ENCODE measurements around the gene CHMP6. TPM values are rescaled to one million over a fixed set of nuclear protein-coding genes. Genes with fewer than 3 reads are reported as not detected.

The CHMP6 gene
- total and polyA plus RNA-seq, 7 donors = 15.7 to 40.4 (median 28.2) TPM

DNA sequence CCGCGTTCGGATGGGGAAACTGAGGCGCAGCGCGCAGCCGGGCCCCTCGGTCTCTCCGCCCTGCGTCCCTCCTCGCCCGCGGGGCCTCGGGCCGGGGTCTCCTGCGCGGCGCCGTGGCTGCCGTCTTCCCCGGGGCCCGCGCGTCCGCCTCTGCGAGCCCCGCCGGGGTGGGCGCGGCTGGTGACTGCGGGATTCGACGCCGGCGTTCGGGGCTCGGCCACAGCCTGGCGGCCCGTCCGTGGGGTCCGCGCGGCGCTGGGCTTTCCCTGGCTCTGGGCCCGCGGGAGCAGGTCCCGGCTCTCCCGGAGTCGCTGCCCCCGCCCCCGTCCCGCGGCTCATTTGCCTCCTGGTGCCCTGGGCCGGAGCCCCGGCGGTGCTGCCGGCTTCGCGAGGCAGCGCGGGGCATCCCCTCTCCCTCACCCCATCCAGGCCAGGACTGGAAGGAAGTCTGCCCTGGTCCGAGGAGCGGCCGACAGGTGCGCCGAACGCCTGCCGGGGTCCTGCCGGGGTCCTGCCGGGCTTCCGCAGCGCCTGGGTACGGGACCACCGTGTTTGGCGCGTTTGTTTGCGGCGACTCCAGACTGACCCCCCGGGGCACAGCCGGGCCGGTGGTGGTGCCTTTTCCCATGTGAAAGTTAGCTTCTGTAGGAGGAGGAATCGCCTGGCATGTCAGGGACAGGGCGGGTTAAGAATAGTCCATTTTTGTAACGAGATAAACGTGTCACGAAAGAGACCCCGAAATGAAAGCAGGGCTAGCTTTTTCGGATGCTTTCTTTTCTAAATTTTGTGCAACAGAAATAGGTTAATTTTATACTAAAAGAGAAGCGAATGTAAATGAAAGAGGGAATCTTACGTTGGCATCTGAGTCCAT is 671 bp downstream of the CHMP6 start:
- peak overlapping the region; percentile 66 to 82 (median 72) for H3K27ac ChIP-seq
- DNase-seq = no peak

DNA sequence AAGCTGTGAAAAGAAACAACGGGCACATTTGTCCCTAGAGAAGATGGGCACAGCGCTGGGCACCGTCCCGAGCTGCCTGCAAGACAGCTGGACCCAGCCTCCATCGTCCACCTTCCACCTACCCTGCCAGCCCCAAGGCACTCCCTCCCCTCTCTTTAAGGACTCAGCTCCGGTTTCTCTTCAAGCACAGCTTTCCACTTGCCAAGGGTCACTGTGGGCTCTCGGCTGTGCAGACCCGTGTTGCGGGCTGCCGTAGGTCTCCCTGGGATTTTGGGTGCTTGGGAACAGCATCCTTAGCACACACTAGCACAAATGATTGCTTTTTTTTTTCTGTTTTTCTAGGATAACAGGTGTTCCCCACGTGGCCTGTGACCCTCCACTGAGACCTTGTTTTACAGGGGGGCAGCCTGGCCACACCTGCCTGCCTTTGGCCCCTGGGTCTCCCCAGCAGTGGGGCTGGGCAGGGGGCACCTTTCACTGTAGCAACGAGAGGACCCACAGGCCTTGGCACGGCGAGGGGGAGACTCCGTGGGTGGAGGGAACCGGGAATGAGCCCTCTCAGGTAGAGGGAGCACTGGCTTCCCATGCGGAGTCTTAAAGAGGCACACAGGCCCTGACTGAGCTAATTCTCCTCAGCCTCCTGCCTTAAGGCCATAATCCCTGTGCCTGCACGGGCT is 1.4 kb downstream of the CHMP6 start:
- H3K27ac ChIP-seq = no peak overlapping the region
- TF ChIP-seq POLR2A (IDR thresholded peaks at IDR 0.05) (no peak), EP300 (IDR thresholded peaks at IDR 0.05) (no peak), POLR2AphosphoS5 (IDR thresholded peaks at IDR 0.05) (no peak)
- TF ChIP-seq, protein P1, sequence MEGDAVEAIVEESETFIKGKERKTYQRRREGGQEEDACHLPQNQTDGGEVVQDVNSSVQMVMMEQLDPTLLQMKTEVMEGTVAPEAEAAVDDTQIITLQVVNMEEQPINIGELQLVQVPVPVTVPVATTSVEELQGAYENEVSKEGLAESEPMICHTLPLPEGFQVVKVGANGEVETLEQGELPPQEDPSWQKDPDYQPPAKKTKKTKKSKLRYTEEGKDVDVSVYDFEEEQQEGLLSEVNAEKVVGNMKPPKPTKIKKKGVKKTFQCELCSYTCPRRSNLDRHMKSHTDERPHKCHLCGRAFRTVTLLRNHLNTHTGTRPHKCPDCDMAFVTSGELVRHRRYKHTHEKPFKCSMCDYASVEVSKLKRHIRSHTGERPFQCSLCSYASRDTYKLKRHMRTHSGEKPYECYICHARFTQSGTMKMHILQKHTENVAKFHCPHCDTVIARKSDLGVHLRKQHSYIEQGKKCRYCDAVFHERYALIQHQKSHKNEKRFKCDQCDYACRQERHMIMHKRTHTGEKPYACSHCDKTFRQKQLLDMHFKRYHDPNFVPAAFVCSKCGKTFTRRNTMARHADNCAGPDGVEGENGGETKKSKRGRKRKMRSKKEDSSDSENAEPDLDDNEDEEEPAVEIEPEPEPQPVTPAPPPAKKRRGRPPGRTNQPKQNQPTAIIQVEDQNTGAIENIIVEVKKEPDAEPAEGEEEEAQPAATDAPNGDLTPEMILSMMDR (IDR thresholded peaks at IDR 0.05) = no peak
- H3K36me3 ChIP-seq = peaks cover 18 to 43% (median 31%) of the 10 kb centered on the region in 4 donors
- H3K4me1 ChIP-seq = peaks cover 0 to 48% (median 38%) of the 10 kb centered on the region in 4 donors
- H3K27me3 ChIP-seq = no peaks in the 10 kb centered on the region
- intact Hi-C loops (cut with DNase I) = loop anchor here (5.0 kb wide), 1 partner anchor 44 kb away; the partner anchor contains the start of gene BAIAP2
- 39 to 71% methylated on average over 18 of the region's 18 CpGs for WGBS, 2 donors
- no peak for DNase-seq
- peak overlapping the region; percentile 60 to 99 (median 98) for H3K4me3 ChIP-seq
- no peaks in the 10 kb centered on the region for H3K9me3 ChIP-seq

More for the DNA sequence above, 671 bp downstream of the CHMP6 start:
- no peaks in the 10 kb centered on the region for H3K9me3 ChIP-seq
- H3K27me3 ChIP-seq = no peaks in the 10 kb centered on the region
- peak overlapping the region; percentile 60 to 99 (median 98) for H3K4me3 ChIP-seq
- H3K36me3 ChIP-seq = peaks cover 11 to 35% (median 24%) of the 10 kb centered on the region in 4 donors
- intact Hi-C loops (cut with DNase I) = loop anchor here (5.0 kb wide), 1 partner anchor 45 kb away; the partner anchor contains the start of gene BAIAP2
- peaks cover 0 to 56% (median 46%) of the 10 kb centered on the region in 4 donors for H3K4me1 ChIP-seq
- TF ChIP-seq EP300 (IDR thresholded peaks at IDR 0.05) (no peak), POLR2A (IDR thresholded peaks at IDR 0.05) (no peak), POLR2AphosphoS5 (IDR thresholded peaks at IDR 0.05) (no peak)
- TF ChIP-seq, protein P1 (IDR thresholded peaks at IDR 0.05) = no peak
- WGBS, 2 donors = 1 to 4% methylated on average over 90 of the region's 90 CpGs

GRCh38 chr17:80995131-80995530 is 3.5 kb downstream of the CHMP6 start:
- Histone ChIP-seq H3K27me3 (no peaks in the 10 kb centered on the region), H3K27ac (no peak overlapping the region), H3K4me3 (no peak overlapping the region), H3K36me3 (peaks cover 22 to 63% (median 52%) of the 10 kb centered on the region in 4 donors), H3K9me3 (no peaks in the 10 kb centered on the region), H3K4me1 (peaks cover 0 to 31% (median 24%) of the 10 kb centered on the region in 4 donors)
- no peak for DNase-seq
- intact Hi-C loops (cut with DNase I) = no loop called here
- TF ChIP-seq POLR2A (IDR thresholded peaks at IDR 0.05) (no peak), POLR2AphosphoS5 (IDR thresholded peaks at IDR 0.05) (no peak), EP300 (IDR thresholded peaks at IDR 0.05) (no peak)
- TF ChIP-seq, protein P1 (IDR thresholded peaks at IDR 0.05) = no peak
- WGBS, 2 donors = 89 to 92% methylated on average over 13 of the region's 13 CpGs

GRCh38 chr17:80996422-80997305 is 5.0 kb downstream of the CHMP6 start:
- Histone ChIP-seq H3K27ac (no peak overlapping the region), H3K9me3 (no peaks in the 10 kb centered on the region), H3K4me3 (no peak overlapping the region), H3K27me3 (no peaks in the 10 kb centered on the region), H3K4me1 (peaks cover 0 to 28% (median 21%) of the 10 kb centered on the region in 4 donors), H3K36me3 (peaks cover 22 to 65% (median 54%) of the 10 kb centered on the region in 4 donors)
- no peak for DNase-seq
- TF ChIP-seq EP300 (IDR thresholded peaks at IDR 0.05) (no peak), POLR2AphosphoS5 (IDR thresholded peaks at IDR 0.05) (no peak), POLR2A (IDR thresholded peaks at IDR 0.05) (no peak)
- TF ChIP-seq, protein P1 (IDR thresholded peaks at IDR 0.05) = no peak
- WGBS, 2 donors = 94 to 95% methylated on average over 25 of the region's 25 CpGs
- intact Hi-C loops (cut with DNase I) = no loop called here
